Subcutaneous adipose tissue (tissue), 4 donors: ENCODE data around the gene SH3GL1. TPM values are rescaled to one million over a fixed set of nuclear protein-coding genes. Genes with fewer than 3 reads are reported as not detected.

ENCODE experiments used
- CTCF ChIP-seq: fragments of 450-650 bp; IDR thresholded peaks from one replicate; pipeline ENCODE4 v1.5.1; 2016; ENCODE audit warnings: low read depth, mild to moderate bottlenecking, control low read depth, antibody characterized with exemption, moderate library complexity
- total RNA-seq, 4 donors: library from RNA; depleted of rRNA; stranded (reverse); fragments of >200 nt; gene quantifications; one replicate each; pipeline ENCODE4 v1.1.0, GENCODE V29; 2016

Gene SH3GL1
- total RNA-seq, 4 donors from 2014 or later: 28.7 to 43.9 (median 36.4) TPM

GRCh38 chr19:4338441-4339355 lies 61.6 kb downstream of the SH3GL1 start, which contains the start of gene STAP2:
STAP2 (minus strand) TSS chr19:4338827; CDS start chr19:4338753, 74 bp downstream.
- TF ChIP-seq CTCF: no peak

GRCh38 chr19:4337906-4338440 lies 62.4 kb downstream of the SH3GL1 start:
- no peak for TF ChIP-seq CTCF

GRCh38 chr19:4334929-4335570 lies 65.3 kb downstream of the SH3GL1 start:
- no peak for TF ChIP-seq CTCF

DNA sequence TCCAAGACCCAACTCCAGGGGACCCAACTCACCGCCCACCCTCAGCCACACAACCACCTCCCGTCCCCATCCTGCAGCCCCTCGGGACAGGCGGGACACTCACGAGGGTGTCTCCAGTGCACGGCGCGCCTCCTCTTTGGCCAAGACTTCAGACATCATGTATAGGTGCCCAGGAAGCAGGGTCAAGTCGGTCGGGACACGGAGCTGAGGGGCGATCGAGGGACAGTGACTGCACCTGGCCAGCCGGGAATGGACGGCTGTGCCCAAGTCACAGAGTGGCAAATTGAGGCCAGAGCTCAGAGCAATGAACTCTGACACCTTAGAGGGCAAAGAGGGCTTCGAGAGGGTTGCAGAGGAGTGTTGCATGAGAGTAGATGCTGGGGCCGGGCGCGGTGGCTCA lies 70.5 kb downstream of the SH3GL1 start:
- TF ChIP-seq CTCF: no peak

GRCh38 chr19:4328243-4328990 lies 71.9 kb downstream of the SH3GL1 start:
- no peak for TF ChIP-seq CTCF

GRCh38 chr19:4327877-4328242 lies 72.5 kb downstream of the SH3GL1 start:
- TF ChIP-seq CTCF: no peak
